K562 (cell line): ENCODE results near the gene TOR1AIP1. TPM values are rescaled to one million over a fixed set of nuclear protein-coding genes. Genes with fewer than 3 reads are reported as not detected.

ENCODE experiments used
- EP400 ChIP-seq: fragments of 450-650 bp; IDR thresholded peaks from 2 replicates; pipeline ENCODE4 v1.6.1; 2017; ENCODE audit warnings: antibody characterized with exemption, mild to moderate bottlenecking, moderate library complexity
- GABPB1 ChIP-seq: sonication (generic); formaldehyde crosslinking; IDR thresholded peaks from 2 replicates; pipeline ENCODE4 v1.8.0; 2022; ENCODE audit warnings: mild to moderate bottlenecking, missing genetic modification reagents
- GTF2A2 ChIP-seq: IDR thresholded peaks from 2 replicates; pipeline ENCODE4 v1.6.1; 2016; ENCODE audit warnings: mild to moderate bottlenecking, missing genetic modification characterization, missing compliant biosample characterization
- NRF1 ChIP-seq, 2 experiments: fragments of 450-650 bp; IDR thresholded peaks in 1 of 2; conservative IDR thresholded peaks in 1 of 2; 2 replicates each; pipeline ENCODE4 v1.6.1; 2014; ENCODE audit warnings: mild to moderate bottlenecking in 2 of 2
- RAD21 ChIP-seq, 2 experiments: fragments of 250-450 bp in 1 of 2; fragments of 450-650 bp in 1 of 2; sonication (Bioruptor Pico) in 1 of 2; formaldehyde crosslinking in 1 of 2; IDR thresholded peaks in 1 of 2; conservative IDR thresholded peaks in 1 of 2; 2 replicates each; pipeline versions ENCODE4 v1.4.0 to v1.8.0; 2020 to 2022; ENCODE audit warnings: mild to moderate bottlenecking in 2 of 2, moderate library complexity in 1 of 2
- RBM34 ChIP-seq: fragments of 200-400 bp; formaldehyde crosslinking; IDR thresholded peaks from 2 replicates; pipeline ENCODE4 v1.6.1; 2018; ENCODE audit warnings: low read length, borderline replicate concordance; ENCODE audit not compliant: insufficient read depth
- polyA plus RNA-seq, 8 experiments: library from polyadenylated mRNA; depleted of rRNA in 4 of 8; stranded (reverse) in 5 of 8; unstranded in 3 of 8; fragments of >200 nt; fragmentation: Nextera tagmentation in 2 of 8; fragmentation: Illumina TruSeq in 1 of 8; extraction: Ambion mirVana in 2 of 8; extraction: Trizol in 1 of 8; gene quantifications; 2 replicates each; pipeline versions ENCODE4 v1.2.1 to v1.2.3, GENCODE V29; 2011 to 2014; ENCODE audit warnings: inconsistent platforms in 1 of 8, missing spikeins in 1 of 8
- total RNA-seq, 7 experiments: library from RNA; depleted of rRNA in 6 of 7; stranded (reverse); fragments of >200 nt in 6 of 7; fragmentation: Illumina TruSeq in 2 of 7; extraction: Trizol in 2 of 7; gene quantifications; 2 replicates each; pipeline versions ENCODE4 v1.2.1 to v1.2.3, GENCODE V29; 2011 to 2021; ENCODE audit warnings: low replicate concordance in 1 of 7
- TF ChIP-seq, protein P1 (sequence below): sonication (generic); formaldehyde crosslinking; IDR thresholded peaks from 2 replicates; pipeline ENCODE4 v1.8.0; 2022; ENCODE audit warnings: mild to moderate bottlenecking, missing genetic modification reagents
- TF ChIP-seq, protein P2 (sequence below), 2 experiments: fragments of 450-650 bp; IDR thresholded peaks; 2 replicates each; pipeline ENCODE4 v1.6.1; 2016; ENCODE audit warnings: mild to moderate bottlenecking in 2 of 2, borderline replicate concordance in 1 of 2, low read depth in 1 of 2, moderate library complexity in 1 of 2
- TF ChIP-seq, protein P3 (sequence below): fragments of 450-650 bp; IDR thresholded peaks from 2 replicates; pipeline ENCODE4 v1.6.1; 2017; ENCODE audit warnings: antibody characterized with exemption
- TF ChIP-seq, protein P4 (sequence below): sonication (generic); formaldehyde crosslinking; IDR thresholded peaks from 2 replicates; pipeline ENCODE4 v1.5.0; 2020; ENCODE audit warnings: missing genetic modification reagents

TOR1AIP1 gene
- total and polyA plus RNA-seq, 9 of the 15 experiments (the other 6 are each of a cell fraction or from before 2014, with no cell fraction given): 18.1 to 46.9 (median 35.5) TPM

DNA sequence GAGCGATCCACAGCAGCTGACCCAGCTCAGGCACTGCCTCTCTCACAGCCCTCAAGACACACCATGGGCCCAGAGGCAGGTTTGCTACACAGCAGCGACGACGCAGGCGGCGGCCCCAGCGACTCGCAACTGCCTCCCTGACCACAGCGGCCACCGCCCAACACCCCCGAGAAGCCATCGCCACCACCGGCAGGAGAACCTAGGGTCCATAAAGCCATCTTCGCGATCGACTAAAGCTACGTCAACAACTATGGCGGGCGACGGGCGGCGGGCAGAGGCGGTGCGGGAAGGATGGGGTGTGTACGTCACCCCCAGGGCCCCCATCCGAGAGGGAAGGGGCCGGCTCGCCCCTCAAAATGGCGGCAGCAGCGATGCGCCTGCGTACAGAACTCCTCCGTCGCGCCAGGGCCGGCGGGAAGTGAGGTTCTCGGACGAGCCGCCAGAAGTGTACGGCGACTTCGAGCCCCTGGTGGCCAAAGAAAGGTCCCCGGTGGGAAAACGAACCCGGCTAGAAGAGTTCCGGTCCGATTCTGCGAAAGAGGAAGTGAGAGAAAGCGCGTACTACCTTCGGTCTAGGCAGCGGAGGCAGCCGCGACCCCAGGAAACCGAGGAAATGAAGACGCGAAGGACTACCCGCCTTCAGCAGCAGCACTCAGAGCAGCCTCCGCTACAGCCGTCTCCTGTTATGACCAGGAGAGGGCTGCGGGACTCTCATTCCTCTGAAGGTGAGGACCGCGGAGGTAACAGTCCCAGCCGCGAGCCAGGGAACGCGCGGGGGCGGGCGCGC lies at the start of gene TOR1AIP1 (continued):
- TF ChIP-seq GTF2A2 (tag) (peak; percentile 79), RBM34 (no peak), NRF1 (conservative IDR thresholded peaks at IDR 0.05 in 1 of 2, IDR thresholded peaks at IDR 0.05 in 1 of 2) (peak; percentile 98 to 99), EP400 (peak; percentile 98), GABPB1 (peak; percentile 100), RAD21 (CRISPR knock-in tag; conservative IDR thresholded peaks at IDR 0.05 in 1 of 2, IDR thresholded peaks at IDR 0.05 in 1 of 2) (peak; percentile 37 to 41)
- TF ChIP-seq, protein P1, sequence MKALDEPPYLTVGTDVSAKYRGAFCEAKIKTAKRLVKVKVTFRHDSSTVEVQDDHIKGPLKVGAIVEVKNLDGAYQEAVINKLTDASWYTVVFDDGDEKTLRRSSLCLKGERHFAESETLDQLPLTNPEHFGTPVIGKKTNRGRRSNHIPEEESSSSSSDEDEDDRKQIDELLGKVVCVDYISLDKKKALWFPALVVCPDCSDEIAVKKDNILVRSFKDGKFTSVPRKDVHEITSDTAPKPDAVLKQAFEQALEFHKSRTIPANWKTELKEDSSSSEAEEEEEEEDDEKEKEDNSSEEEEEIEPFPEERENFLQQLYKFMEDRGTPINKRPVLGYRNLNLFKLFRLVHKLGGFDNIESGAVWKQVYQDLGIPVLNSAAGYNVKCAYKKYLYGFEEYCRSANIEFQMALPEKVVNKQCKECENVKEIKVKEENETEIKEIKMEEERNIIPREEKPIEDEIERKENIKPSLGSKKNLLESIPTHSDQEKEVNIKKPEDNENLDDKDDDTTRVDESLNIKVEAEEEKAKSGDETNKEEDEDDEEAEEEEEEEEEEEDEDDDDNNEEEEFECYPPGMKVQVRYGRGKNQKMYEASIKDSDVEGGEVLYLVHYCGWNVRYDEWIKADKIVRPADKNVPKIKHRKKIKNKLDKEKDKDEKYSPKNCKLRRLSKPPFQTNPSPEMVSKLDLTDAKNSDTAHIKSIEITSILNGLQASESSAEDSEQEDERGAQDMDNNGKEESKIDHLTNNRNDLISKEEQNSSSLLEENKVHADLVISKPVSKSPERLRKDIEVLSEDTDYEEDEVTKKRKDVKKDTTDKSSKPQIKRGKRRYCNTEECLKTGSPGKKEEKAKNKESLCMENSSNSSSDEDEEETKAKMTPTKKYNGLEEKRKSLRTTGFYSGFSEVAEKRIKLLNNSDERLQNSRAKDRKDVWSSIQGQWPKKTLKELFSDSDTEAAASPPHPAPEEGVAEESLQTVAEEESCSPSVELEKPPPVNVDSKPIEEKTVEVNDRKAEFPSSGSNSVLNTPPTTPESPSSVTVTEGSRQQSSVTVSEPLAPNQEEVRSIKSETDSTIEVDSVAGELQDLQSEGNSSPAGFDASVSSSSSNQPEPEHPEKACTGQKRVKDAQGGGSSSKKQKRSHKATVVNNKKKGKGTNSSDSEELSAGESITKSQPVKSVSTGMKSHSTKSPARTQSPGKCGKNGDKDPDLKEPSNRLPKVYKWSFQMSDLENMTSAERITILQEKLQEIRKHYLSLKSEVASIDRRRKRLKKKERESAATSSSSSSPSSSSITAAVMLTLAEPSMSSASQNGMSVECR (CRISPR knock-in tag): peak; percentile 92
- TF ChIP-seq, protein P2, sequence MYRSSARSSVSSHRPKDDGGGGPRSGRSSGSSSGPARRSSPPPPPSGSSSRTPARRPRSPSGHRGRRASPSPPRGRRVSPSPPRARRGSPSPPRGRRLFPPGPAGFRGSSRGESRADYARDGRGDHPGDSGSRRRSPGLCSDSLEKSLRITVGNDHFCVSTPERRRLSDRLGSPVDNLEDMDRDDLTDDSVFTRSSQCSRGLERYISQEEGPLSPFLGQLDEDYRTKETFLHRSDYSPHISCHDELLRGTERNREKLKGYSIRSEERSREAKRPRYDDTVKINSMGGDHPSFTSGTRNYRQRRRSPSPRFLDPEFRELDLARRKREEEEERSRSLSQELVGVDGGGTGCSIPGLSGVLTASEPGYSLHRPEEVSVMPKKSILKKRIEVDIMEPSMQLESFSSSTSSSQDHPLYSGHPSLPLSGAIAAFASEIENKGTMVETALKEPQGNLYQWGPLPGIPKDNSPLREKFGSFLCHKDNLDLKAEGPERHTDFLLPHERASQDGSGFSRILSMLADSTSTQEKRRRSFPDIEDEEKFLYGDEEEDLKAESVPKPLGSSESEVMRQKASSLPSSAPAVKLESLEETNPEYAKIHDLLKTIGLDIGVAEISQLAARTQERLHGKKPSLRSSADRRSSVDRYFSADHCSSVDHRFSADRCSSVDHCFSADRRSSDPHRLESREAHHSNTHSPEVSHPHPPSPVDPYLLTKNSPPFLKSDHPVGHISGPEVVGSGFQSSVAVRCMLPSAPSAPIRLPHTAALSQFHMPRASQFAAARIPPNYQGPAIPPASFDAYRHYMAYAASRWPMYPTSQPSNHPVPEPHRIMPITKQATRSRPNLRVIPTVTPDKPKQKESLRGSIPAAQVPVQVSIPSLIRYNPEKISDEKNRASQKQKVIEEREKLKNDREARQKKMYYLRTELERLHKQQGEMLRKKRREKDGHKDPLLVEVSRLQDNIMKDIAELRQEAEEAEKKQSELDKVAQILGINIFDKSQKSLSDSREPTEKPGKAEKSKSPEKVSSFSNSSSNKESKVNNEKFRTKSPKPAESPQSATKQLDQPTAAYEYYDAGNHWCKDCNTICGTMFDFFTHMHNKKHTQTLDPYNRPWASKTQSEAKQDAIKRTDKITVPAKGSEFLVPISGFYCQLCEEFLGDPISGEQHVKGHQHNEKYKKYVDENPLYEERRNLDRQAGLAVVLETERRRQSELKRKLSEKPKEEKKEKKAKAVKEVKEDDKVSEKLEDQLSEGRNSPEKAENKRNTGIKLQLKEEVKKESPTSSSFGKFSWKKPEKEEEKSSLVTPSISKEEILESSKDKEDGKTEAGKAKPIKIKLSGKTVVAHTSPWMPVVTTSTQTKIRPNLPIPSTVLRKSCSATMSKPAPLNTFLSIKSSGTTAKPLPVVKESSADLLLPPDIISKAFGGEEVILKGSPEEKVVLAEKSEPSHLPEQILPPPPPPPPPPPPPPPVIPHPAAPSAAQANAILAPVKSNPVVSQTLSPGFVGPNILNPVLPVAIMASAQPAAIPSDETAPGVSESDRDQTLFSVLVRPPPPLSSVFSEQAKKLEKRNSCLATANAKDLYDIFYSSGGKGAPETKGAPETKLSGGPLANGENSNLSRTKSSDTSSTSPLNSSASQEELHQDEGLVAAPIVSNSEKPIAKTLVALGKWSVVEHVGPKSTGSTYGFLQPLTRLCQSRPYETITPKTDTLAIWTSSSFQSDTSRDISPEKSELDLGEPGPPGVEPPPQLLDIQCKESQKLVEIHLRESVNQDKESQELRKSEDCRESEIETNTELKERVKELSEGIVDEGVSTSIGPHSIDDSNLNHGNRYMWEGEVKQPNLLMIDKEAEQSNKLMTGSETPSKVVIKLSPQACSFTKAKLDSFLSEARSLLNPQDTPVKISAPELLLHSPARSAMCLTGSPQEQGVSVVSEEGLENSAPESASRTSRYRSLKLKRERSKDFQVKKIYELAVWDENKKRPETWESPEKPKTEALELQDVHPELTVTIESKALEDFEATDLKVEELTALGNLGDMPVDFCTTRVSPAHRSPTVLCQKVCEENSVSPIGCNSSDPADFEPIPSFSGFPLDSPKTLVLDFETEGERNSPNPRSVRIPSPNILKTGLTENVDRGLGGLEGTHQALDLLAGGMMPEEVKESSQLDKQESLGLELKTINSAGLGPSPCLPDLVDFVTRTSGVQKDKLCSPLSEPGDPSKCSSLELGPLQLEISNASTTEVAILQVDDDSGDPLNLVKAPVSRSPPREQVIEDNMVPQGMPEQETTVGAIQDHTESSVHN (IDR thresholded peaks at IDR 0.05; ENCODE audit: borderline replicate concordance in 1 of 2, low read depth in 1 of 2): no peak
- TF ChIP-seq, protein P3, sequence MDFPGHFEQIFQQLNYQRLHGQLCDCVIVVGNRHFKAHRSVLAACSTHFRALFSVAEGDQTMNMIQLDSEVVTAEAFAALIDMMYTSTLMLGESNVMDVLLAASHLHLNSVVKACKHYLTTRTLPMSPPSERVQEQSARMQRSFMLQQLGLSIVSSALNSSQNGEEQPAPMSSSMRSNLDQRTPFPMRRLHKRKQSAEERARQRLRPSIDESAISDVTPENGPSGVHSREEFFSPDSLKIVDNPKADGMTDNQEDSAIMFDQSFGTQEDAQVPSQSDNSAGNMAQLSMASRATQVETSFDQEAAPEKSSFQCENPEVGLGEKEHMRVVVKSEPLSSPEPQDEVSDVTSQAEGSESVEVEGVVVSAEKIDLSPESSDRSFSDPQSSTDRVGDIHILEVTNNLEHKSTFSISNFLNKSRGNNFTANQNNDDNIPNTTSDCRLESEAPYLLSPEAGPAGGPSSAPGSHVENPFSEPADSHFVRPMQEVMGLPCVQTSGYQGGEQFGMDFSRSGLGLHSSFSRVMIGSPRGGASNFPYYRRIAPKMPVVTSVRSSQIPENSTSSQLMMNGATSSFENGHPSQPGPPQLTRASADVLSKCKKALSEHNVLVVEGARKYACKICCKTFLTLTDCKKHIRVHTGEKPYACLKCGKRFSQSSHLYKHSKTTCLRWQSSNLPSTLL: 0 out of 2 replicates have a peak, but pooled peaks have one; percentile 43
- TF ChIP-seq, protein P4, sequence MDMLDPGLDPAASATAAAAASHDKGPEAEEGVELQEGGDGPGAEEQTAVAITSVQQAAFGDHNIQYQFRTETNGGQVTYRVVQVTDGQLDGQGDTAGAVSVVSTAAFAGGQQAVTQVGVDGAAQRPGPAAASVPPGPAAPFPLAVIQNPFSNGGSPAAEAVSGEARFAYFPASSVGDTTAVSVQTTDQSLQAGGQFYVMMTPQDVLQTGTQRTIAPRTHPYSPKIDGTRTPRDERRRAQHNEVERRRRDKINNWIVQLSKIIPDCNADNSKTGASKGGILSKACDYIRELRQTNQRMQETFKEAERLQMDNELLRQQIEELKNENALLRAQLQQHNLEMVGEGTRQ (CRISPR knock-in tag): peak; percentile 39
